GM13977 (cell line): ENCODE results near the gene ALPP.
"Not testable (repeated sequence)": the region's sequence is repeated elsewhere in the genome, so short reads cannot be mapped to it uniquely, and the experiment has no call there.

Experiments
- DNase-seq: peaks from one replicate; pipeline ENCODE4 v3.0.0; 2012; ENCODE audit warnings: low spot score
- CTCF ChIP-seq: IDR thresholded peaks from 2 replicates; pipeline ENCODE4 v1.5.1; 2012; ENCODE audit warnings: mild to moderate bottlenecking, control low read depth; ENCODE audit not compliant: insufficient read depth; ENCODE audit errors: extremely low read depth, missing control alignments
- in situ Hi-C: fragments of 300-500 bp; cut with MboI; formaldehyde crosslinking; loops from one replicate; pipeline ENCODE4 v1.12.0; 2022; ENCODE audit warnings: low sequenced_read_pairs, low pct_unique_long_range_greater_than_20kb, mixed read lengths, inconsistent platforms; ENCODE audit not compliant: unreplicated experiment

ALPP gene

GRCh38 chr2:232386740-232387450, 8.3 kb downstream of the ALPP start:
- in situ Hi-C loops, result no loop called here
- DNase-seq, result no peak
- TF ChIP-seq CTCF, result no peak

GRCh38 chr2:232387451-232388171, 9.1 kb downstream of the ALPP start:
- no peak for TF ChIP-seq CTCF
- in situ Hi-C loops, result no loop called here
- DNase-seq, result no peak

GRCh38 chr2:232388324-232388891, 9.9 kb downstream of the ALPP start:
- in situ Hi-C loops, result no loop called here
- TF ChIP-seq CTCF, result no peak
- DNase-seq, result no peak

- no peak for DNase-seq
- no peak for TF ChIP-seq CTCF
- in situ Hi-C loops, result no loop called here
Observed at GRCh38 chr2:232389327-232389726, 10.8 kb downstream of the ALPP start.

- in situ Hi-C loops, result no loop called here
- DNase-seq, result no peak
- no peak for TF ChIP-seq CTCF
Observed at GRCh38 chr2:232390661-232391060, 12.1 kb downstream of the ALPP start.

- no peak for DNase-seq
- in situ Hi-C loops, result no loop called here
- TF ChIP-seq CTCF, result no peak
Observed at GRCh38 chr2:232393556-232393955, 15.0 kb downstream of the ALPP start.

GRCh38 chr2:232394431-232394830, 15.9 kb downstream of the ALPP start:
- DNase-seq, in situ Hi-C loops: not testable (repeated sequence)
